Stimulated activated CD4-positive, alpha-beta T cell treated with anti-CD3 and anti-CD28 coated beads, Interleukin-15, amount 100 ng/mL, for 24 hours (primary cell): ENCODE results near the gene LRCH1.

ENCODE experiments used
- DNase-seq: peaks from one replicate; pipeline ENCODE4 v3.0.0-alpha.2; 2020

LRCH1 gene

DNA sequence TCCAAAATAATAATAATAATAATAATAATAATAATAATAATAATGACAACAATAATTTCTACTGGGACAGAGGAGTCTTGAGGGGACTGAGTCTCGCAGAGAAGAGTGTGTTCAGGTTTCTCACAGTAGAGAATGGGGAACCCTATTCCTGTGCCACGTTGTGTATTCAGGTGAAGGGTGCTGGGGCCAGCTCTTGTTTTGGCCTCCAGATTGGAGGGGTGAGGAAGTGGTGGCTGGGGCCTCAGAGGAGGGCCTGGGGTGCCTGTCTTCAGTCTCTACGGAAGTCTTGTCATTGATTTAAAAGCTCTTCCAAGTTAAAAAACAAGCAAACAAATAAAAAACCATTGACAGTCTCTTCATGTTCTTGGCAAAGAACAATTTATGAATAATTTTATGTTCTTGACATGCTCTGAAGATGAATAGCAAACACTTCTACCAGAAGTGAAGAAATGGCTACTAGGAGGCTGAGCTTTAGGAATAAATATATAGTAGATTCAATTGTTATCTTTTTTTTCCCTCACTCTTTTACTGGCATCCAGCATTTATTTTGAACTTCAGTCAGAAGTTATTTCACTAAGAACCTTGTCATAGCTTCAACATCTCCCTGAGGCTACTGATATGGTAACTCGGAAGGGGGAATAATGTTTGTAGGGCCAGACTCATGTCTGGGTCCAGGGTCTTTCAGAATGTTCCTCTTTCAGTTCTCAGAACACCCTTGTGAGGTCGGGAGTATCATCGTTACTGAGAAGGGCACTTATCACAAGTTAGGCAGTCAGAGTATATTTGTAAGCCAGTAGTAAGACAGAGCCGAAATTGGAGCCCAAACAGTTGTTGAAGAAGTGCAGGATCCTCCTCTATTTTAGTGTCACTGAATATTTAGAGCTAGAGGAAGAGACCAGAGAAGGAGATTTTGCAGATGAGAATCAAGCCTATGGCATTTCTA lies 13.1 kb downstream of the LRCH1 start:
- no peak for DNase-seq

DNA sequence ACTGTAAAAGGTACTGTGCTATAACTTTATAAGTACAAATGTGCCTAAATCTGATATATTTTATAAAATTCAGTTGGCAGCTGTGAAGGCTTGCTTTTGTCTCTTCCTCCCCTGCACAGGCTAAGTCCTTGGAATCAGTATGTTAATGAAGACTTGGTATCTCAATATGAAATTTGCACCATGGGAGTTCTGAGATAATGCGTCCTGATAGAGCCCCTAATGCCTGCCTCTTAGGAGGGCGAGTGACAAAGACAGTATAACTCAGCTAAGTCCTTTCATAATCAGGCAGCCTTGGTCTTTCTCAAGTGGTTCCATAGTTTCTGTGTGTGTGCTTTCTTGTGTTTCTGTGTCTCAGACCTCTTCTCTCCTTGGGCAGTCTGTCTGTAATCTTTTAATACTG lies 14.7 kb downstream of the LRCH1 start:
- no peak for DNase-seq

DNA sequence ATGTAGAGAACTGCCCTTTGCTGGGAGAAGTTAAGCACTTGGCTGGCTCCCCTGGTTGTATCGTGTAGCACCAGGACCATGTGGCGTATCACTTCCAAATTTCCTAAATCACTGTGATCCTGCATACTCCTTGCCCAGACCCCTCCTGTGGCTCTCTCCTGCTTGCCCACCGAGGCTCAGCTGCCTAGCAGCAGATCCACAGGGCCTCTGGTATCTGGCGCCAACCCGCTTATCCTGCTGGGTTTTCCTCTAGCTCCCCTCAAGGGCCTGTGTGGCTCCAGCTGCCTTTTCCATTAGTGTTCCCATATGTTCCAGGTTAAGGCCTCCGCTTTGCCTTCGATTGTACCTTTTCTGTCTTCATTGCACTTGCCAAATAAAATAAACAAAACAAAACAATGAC lies 16.5 kb downstream of the LRCH1 start:
- DNase-seq: no peak

DNA sequence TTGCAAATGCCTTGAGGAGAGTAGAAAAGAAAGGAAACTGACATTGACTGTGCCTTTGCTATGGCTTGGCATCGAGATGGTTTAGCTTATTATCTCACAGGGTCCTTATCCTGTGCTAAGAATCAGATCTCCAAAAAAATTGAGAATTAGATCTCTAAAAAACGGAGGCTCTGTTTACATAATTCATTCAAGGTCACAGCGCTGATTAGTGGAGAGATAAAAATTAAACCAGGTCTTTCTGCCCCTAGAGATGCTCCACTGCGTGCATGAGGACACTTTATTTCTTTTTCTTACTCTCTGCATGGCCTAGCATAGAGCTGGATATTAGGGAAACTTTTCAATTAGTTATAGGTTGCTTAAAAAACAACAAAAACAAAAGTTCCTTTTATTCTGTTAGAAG lies 17.3 kb downstream of the LRCH1 start:
- DNase-seq: no peak

DNA sequence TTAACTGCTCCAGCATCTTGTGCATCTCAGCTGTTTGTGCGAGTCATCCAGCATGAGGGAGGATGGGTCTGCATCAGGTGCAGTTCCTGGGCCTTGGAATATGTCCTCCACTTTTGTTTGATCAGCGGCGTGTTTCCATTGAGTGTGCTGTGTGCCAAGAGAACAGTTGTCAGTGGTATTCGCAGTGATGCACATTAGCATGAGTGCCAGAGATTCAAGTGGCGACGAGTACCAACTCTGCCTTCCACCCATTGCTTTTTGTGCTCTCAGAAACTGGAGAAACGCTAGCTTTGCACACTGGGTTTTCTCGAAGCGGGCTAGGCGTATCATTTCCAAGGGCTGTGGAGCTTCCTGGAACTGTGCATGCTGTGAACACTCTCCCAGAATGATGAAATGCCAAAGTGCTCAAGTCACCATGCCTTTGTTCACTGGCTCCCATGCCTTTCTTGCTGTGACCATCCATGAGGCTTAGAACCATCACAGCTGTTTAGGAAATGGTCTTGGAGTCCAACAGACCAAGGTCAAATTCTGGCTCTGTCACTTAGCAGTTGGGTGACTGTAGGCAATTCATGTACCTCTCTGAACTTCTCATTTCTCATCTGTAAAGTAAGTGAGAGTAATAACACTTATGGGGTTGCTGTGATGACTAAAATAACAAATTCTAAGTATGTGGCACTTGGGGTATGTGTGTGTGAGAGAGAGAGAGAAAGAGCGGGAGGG lies 18.4 kb downstream of the LRCH1 start:
- no peak for DNase-seq

DNA sequence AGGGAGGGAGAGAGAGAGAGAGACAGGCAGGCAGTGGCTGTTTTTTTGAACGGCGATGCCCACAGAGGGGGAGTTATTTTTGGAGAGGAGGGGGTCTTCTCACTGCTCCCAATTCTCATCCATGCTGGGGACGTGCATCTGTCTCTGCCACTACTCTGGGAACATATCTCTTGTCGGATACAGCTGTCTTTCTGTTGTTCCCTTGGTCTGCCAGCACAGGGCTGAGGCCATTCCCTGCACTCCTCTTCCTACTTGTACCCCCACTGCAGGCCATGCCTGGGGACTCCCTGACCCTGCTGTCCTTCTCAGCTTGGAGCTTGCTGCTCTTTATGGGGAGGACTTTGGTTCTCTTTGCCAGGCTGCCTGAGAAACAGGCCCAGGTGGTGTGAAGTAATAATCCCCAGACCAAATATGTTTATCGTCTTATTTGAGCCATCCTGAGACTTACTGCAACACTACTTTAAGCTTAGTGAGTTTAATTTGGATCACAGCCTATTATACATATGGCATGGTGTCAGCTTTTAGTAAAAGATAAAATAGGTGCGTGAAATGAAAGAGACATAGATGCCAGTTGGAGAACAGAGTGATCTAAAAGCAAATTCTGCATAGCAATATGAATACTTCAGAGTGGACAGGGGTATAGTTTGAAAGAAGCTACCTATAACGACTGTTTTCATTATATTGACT lies 19.1 kb downstream of the LRCH1 start:
- DNase-seq: no peak

DNA sequence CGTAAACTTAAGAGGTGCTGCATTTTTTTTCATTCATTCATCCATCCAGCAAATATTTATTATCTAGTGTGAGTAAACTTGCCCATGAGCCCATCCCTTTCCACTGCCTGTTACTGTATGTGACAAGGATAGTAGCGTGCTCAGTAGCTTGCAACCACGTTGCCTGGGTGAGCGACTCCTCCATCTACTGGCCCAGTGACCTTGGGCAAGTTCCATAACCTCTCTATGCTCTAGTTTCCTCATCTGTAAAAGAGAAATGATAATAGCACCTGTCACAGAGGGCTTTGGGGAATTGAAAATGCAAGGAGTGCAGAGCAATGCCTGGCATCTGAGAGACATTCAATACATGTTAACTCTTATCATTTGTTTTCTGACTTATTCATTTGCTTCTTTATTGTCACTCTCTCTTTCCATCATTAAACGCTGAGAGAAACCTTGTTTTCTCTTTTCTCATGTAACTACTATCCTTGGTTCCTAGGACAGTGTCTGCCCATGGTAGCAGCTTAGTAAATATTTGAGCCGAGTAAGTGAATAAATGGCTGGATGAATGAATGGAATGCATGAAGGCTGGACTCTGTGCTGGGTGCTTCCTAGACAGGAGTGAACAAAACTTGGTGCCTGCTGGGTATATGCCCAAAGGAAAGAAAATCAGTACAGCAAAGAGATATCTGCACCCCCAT lies 19.9 kb downstream of the LRCH1 start:
- no peak for DNase-seq

DNA sequence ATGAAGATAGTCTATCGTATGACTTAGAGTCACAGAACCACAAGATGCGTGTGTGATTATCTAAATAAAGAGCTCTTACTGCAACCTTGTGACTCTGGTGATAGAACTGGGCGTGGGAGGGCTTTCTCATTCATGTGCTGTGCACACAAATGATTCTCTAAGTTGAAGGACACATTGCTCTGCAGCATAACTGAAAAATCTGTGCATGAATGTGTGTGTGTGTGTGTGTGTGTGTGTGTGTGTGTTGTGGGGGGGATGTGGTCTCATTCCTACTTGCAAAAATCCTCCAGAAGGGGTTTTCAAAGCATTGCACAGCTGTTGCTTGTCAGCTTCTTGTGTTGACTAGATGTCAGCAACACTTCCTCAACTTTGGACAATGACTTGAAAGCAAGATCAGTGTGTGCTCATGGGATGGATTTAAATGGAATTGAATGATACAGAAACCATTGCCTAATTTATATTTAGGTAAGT lies 22.4 kb downstream of the LRCH1 start:
- DNase-seq: no peak

DNA sequence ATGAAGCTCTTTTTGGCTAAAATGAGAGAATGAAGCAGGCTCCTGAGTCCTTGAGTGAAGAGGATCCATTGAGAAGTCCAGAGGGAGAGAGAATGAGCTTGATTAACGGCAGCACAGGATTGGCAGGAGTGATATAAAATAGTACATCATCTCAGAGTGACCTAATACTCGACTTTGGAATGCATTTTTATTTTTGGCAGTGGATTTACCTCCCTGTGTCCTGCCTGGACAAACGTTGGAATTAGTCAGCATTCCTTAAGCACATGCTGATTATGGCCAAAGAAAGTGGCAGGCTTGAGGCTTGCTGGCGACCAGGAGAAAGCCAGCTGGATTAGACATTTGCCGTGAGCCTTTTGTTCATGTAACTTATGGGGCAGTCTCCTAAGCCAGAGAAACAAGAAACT lies 22.9 kb downstream of the LRCH1 start:
- no peak for DNase-seq

DNA sequence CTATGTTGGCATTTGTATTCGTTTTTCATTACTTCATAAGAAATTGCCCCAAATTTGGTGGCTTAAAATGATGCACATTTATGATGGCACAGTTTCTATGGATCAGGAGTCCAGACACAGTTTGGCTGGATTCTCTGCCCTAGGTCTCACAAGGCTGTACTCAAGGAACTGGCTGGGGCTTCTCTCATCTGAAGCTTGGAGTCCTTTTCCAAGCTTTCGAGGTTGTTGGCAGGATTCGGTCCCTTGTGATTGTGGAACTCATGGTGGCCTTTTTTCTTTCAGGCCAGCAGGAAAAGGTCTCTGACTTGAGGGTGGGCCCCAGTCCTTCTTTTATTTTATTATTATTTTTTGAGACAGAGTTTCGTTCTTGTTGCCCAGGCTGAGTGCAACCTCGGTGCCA lies 23.8 kb downstream of the LRCH1 start:
- no peak for DNase-seq

DNA sequence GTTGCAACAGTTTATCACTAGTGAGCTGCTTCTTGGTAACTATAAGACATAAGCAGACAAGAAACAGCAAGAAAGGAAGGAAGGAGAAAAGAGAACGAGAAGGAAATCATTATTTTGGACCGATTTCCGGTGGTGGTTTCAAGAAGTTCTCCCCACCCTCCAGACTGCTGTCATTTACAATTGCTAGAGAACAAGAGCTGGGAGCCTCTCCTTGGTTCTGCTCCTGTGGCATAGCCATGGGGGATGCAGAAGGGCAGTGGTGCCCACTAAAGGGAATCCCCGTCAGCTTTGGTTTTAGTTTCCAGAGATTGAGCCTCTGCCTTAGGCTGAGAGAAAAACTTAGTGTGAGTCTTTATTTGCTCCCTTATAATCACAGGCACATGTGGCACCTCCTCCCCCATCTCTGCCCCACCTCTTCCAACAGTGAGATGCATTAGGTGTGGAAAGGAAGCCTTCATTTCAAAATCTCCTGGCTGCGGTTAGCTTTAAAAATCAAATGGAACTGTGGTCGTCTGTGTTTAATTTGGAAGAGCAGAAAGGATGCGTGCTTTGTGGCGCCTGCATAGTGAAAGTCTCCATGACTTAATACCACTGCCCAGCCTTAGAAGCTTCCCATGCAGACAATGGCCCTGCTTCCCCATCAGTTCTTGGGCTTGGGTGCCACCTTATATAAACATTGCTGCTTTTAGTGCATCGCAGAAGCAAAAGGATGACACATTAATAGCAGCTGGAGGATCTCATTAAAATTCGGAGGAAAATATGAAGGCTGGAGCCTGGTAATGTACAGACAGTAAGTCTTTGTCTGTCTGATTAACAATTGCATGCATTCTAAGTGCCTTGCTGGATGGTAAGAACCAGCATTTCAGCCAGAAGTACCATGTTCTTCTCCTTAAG lies 25.0 kb downstream of the LRCH1 start:
- no peak for DNase-seq

DNA sequence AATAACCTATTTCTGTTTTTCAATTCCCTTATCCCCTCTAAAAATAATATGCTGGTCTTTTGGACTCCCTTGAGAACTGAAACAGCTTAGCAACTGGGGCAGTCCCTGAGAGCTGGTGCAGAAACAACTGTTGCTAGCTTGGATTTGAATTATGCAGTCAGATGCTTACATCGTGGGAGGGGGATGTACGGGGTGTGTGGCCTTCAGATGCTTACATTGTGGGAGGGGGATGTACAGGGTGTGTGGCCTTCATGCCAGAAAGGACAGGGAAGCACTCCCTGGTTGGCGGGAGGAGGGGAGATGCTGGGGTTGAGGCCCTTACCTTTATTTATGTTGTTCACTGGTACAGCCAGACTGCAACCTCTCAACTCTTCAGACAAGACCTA lies 25.6 kb downstream of the LRCH1 start:
- no peak for DNase-seq

DNA sequence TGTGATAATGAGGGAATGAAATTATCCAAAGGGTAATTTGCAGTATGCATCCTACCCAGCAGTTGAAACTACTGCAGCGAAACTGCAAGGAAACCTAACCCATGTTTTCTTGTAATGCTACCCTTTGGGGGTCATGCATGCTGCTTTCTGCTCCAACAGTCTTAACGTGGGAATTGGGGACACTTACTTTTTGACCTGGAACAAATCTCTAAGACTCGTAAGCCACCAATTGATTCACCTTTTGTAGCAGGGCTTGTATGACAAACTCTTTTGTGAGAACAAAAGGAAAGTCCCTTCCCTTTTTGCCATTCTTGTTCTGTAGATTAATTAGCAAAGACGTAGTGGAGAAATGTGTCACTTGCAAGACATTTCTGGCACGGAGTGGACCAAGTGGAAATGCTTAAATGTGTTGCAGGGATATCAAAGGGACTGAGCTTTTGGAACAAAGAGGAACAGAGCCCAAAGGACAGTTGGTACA lies 27.4 kb downstream of the LRCH1 start:
- DNase-seq: no peak

DNA sequence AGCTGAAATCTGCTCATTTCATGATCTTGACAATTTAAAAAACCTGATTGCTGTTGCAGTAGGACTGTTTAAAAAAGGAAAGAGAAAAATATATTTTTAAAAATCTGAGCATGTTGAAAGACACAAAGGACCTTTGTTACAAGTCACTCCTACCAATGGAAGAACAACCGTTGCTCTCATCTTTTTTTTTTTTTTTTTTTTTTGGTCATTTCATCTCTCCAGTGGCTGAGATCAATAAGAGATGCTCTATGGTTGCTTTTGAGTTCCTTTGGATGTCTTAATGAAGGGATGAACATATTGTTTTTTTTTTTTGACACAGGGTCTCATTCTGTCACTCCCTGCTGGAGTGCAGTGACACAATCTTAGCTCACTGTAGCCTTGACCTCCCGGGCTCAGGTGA lies 29.2 kb downstream of the LRCH1 start:
- no peak for DNase-seq

DNA sequence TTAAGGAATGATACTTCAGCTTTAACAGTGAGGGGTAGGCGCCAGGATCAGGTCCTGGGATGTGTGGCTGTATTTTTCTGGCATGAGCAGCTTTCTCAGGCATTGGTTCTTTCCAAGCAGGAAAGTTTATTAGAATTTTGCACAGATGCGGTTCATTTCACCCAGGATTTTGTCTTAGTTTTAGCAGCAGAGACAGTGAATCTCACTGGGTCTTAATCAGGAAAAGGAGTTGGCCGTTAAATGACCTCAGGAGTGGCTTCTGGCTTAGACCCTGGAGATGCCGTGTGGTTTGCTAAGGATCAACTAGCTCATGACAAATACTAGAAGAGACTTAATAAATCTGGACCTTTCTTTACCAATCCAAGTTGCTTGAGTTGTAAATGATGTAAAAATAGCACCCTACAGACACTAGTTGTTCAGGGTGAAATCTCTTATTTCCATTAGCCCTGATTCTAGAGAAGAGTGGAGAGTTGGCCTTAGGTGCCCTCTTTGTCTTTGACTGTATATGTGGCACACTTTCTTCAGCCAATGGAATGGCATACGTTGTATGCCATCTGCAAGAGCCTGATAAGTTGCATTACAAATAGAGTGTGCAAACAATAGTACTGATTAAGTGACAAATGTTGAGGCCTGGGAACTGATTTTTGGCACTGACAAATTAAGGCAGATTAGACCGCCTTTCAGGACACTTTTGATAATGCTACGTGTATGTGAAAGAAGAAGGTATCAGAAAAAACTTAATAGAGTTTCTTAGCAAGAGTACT lies 34.0 kb downstream of the LRCH1 start:
- no peak for DNase-seq

DNA sequence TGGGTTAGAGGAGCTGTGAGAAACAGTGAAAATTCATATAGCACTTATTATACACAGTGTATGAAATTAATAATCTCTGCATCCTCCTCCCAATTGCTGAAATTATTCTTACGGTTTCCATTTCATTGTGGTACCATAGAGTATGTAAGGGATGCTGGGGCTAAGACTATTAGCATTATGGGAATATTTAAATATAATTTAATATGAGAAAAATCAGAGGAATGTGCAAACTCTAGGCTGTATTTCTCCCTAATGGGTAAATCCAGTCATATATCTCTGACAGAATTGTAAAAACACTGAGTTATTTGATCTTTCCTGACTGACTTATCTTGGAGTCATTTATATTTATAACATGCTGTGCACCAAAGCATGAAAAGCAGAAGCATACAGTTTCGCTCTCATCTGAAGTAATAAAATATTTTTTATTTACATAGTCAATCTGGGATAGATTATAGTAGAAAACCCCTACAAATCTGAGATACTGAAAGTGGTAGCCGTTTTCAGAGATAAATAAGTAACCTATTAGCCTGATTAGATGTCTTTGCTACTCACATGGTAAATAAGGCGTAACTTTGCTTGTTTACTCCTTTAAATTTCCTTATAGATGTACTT lies 34.9 kb downstream of the LRCH1 start:
- no peak for DNase-seq

DNA sequence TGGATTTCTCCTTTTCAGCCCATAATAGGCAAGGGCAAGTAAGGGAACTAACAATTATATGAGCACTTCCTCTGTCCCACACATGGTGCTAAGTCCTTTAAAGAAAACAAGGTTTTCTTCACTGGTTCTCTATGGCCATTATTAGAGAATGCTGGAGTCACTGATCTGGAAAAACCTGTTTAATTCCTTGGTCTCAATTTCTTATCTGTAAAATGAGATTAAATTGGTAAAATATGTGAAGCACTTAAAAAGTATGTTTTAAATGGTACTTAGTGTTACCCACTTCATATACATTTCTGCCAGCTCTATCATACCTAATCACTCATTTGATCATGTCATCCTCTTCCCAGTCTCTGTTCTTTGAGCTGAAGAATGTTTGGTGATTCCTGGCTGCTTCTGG lies 39.4 kb downstream of the LRCH1 start:
- DNase-seq: no peak

DNA sequence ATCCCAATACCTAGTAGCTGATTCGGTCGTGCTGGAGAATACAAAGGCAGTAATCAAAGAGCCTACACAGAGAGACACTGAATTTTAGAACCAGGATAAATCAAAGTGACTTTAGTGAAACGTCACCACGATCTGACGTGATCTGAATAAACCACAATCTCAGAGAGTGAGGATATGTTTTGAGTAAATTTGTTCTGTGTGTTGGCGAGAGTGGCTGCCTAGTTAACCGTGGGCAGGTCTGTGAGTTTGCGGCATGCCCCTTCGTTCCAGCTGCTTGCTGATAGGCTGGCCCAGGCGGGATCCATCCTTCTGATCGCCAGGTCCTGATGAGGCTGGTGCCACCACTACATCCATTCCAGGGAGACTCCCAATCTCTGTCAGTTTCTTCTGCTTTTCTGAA lies 40.4 kb downstream of the LRCH1 start:
- peak; percentile 63 for DNase-seq

DNA sequence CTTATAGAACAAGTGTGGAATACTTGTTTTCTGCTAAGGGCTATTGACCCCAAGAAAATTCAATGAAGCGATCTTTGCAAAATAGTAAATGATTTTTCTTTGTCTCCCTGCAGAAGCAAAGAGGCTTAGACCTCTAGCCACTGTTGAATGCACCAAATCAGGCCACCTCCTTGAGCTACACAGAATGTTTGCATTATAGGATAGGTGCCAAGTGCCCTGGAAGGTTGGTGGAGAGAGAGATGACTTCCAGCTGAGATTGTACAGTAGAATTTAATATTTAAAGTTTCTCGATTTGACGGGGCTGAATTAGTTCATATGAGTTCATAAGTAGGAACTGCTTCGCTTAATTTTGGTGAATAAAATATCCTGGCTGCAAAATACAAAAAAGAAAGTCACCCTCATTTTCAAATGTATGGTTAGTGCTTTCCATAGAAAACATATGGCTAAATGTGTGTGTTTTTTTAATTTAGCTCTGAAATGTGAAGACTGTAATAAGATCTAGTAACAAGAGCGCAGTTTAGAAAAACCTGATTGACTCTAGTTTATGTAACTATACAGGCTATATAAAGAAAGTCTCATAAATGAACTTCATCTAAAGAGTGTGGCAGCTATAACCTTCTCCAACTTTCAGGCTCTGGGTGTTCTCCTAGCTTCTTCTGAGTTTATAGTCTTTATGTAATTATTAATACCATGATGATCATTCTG lies 41.6 kb downstream of the LRCH1 start:
- DNase-seq: no peak
